Astrocyte (in vitro differentiated cells and primary cell): ENCODE results near the gene SHC3. TPM values are rescaled to one million over a fixed set of nuclear protein-coding genes. Genes with fewer than 3 reads are reported as not detected.

Source experiments
- DNase-seq: peaks from one replicate; pipeline ENCODE4 v3.0.0-alpha.2; 2010; ENCODE audit warnings: low read depth
- FAIRE-seq: peaks from 2 replicates; lab custom pipeline; 2011; peaks lifted over from hg19 to GRCh38; lab: Jason Lieb, UNC
- H2AFZ ChIP-seq: 2 replicates; pipeline ENCODE4 v1.6.0; 2012; ENCODE audit warnings: low read depth, low read length, inconsistent platforms
- H3K27ac ChIP-seq: 2 replicates; pipeline ENCODE4 v1.5.1; 2011; ENCODE audit warnings: low read depth, low read length, inconsistent platforms
- H3K27me3 ChIP-seq: 2 replicates; pipeline ENCODE4 v1.6.0; 2011; ENCODE audit warnings: low read length, inconsistent platforms; ENCODE audit not compliant: insufficient read depth
- H3K36me3 ChIP-seq: 2 replicates; pipeline ENCODE4 v1.5.1; 2011; ENCODE audit warnings: low read length, inconsistent platforms; ENCODE audit not compliant: insufficient read depth
- H3K4me1 ChIP-seq: 2 replicates; pipeline ENCODE4 v1.5.1; 2011; ENCODE audit warnings: low read length, inconsistent platforms; ENCODE audit not compliant: insufficient read depth
- H3K4me2 ChIP-seq: 2 replicates; pipeline ENCODE4 v1.6.0; 2012; ENCODE audit warnings: low read length, inconsistent platforms
- H3K4me3 ChIP-seq: 2 replicates; pipeline ENCODE4 v1.5.1; 2011; ENCODE audit warnings: low read depth, mild to moderate bottlenecking, low read length, inconsistent platforms; ENCODE audit not compliant: insufficient read depth
- H3K79me2 ChIP-seq: 2 replicates; pipeline ENCODE4 v1.6.0; 2012; ENCODE audit warnings: mild to moderate bottlenecking, low read length, inconsistent platforms; ENCODE audit not compliant: insufficient read depth
- H3K9ac ChIP-seq: 2 replicates; pipeline ENCODE4 v1.6.0; 2012; ENCODE audit warnings: mild to moderate bottlenecking, low read length, inconsistent platforms
- H3K9me3 ChIP-seq: 2 replicates; pipeline ENCODE4 v1.5.1; 2012; ENCODE audit warnings: low read depth, mild to moderate bottlenecking, low read length, inconsistent platforms; ENCODE audit not compliant: insufficient read depth
- H4K20me1 ChIP-seq: 2 replicates; pipeline ENCODE4 v1.6.0; 2012; ENCODE audit warnings: low read length, inconsistent platforms; ENCODE audit not compliant: insufficient read depth
- H3K27ac Mint-ChIP-seq: one replicate; pipeline ENCODE4 v1.8.0; 2021; ENCODE audit warnings: mild to moderate bottlenecking, mixed read lengths; ENCODE audit not compliant: unreplicated experiment
- H3K27me3 Mint-ChIP-seq: one replicate; pipeline ENCODE4 v1.8.0; 2021; ENCODE audit warnings: low read depth, mixed read lengths; ENCODE audit not compliant: unreplicated experiment
- H3K36me3 Mint-ChIP-seq: one replicate; pipeline ENCODE4 v1.8.0; 2021; ENCODE audit warnings: low read depth, mixed read lengths; ENCODE audit not compliant: unreplicated experiment
- H3K4me1 Mint-ChIP-seq: one replicate; pipeline ENCODE4 v1.8.0; 2021; ENCODE audit warnings: low read depth, mixed read lengths; ENCODE audit not compliant: unreplicated experiment
- H3K4me3 Mint-ChIP-seq: one replicate; pipeline ENCODE4 v1.8.0; 2021; ENCODE audit warnings: mild to moderate bottlenecking, moderate library complexity, mixed read lengths; ENCODE audit not compliant: unreplicated experiment
- H3K9me3 Mint-ChIP-seq: one replicate; pipeline ENCODE4 v1.8.0; 2021; ENCODE audit warnings: mild to moderate bottlenecking, mixed read lengths; ENCODE audit not compliant: unreplicated experiment
- EZH2 ChIP-seq: IDR thresholded peaks from 2 replicates; pipeline ENCODE4 v1.6.1; 2012; ENCODE audit warnings: mild to moderate bottlenecking, low read length, inconsistent platforms; ENCODE audit not compliant: insufficient read depth
- total RNA-seq: library from RNA; stranded (reverse); gene quantifications from 2 replicates; pipeline ENCODE4 v1.2.1, GENCODE V29; 2021
- TF ChIP-seq, protein P1 (sequence below): IDR thresholded peaks from 2 replicates; pipeline ENCODE4 v1.5.1; 2011; ENCODE audit warnings: low read depth, mild to moderate bottlenecking, inconsistent platforms, low read length, moderate library complexity; ENCODE audit not compliant: insufficient read depth

The SHC3 gene
- total RNA-seq, 1 donor from 2014 or later = 4.6 TPM

DNA sequence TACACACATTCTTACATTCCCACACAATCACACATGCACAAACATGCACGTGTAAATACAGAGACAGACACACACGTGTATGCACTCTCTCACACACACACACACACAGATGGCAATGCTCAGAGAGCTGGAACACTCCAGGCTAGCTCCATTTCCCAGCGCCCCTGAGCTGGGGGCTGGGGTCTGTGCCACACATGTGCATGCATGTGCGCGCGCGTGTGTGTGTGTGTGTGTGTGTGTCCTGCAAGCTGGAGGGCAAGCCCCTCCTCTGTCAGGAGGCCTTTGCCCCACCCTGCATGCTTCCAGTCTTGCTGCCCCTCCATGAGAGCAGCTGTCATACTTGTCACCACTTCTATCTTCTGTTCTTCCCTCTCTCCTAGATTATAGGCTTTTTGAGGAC, 204.0 kb downstream of the SHC3 start:
- no peak for DNase-seq
- H3K4me3 Mint-ChIP-seq = no peak overlapping the region

GRCh38 chr9:88973281-88974045, 205.2 kb downstream of the SHC3 start:
- no peaks in the 10 kb centered on the region for H3K9me3 Mint-ChIP-seq
- H3K4me2 ChIP-seq = no peak overlapping the region
- H3K4me3 ChIP-seq = no peak overlapping the region
- no peaks in the 10 kb centered on the region for H3K79me2 ChIP-seq
- no peak overlapping the region for H3K27ac ChIP-seq
- TF ChIP-seq EZH2 = no peak
- TF ChIP-seq, protein P1, sequence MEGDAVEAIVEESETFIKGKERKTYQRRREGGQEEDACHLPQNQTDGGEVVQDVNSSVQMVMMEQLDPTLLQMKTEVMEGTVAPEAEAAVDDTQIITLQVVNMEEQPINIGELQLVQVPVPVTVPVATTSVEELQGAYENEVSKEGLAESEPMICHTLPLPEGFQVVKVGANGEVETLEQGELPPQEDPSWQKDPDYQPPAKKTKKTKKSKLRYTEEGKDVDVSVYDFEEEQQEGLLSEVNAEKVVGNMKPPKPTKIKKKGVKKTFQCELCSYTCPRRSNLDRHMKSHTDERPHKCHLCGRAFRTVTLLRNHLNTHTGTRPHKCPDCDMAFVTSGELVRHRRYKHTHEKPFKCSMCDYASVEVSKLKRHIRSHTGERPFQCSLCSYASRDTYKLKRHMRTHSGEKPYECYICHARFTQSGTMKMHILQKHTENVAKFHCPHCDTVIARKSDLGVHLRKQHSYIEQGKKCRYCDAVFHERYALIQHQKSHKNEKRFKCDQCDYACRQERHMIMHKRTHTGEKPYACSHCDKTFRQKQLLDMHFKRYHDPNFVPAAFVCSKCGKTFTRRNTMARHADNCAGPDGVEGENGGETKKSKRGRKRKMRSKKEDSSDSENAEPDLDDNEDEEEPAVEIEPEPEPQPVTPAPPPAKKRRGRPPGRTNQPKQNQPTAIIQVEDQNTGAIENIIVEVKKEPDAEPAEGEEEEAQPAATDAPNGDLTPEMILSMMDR = no peak
- no peak overlapping the region for H3K27ac Mint-ChIP-seq
- H4K20me1 ChIP-seq = no peaks in the 10 kb centered on the region
- H3K27me3 Mint-ChIP-seq = peaks cover 26% of the 10 kb centered on the region
- FAIRE-seq (no peak), DNase-seq (no peak)
- H3K9me3 ChIP-seq = no peaks in the 10 kb centered on the region
- H3K36me3 ChIP-seq = no peaks in the 10 kb centered on the region
- no peak overlapping the region for H3K4me3 Mint-ChIP-seq
- no peaks in the 10 kb centered on the region for H3K36me3 Mint-ChIP-seq
- no peaks in the 10 kb centered on the region for H3K4me1 Mint-ChIP-seq
- H2AFZ ChIP-seq = no peak overlapping the region
- no peak overlapping the region for H3K9ac ChIP-seq
- peaks cover 8% of the 10 kb centered on the region for H3K4me1 ChIP-seq
- peaks cover 2% of the 10 kb centered on the region for H3K27me3 ChIP-seq

More for the DNA sequence above, 204.0 kb downstream of the SHC3 start:
- Mint-ChIP-seq H3K9me3 (no peaks in the 10 kb centered on the region), H3K4me1 (no peaks in the 10 kb centered on the region), H3K36me3 (no peaks in the 10 kb centered on the region), H3K27me3 (peaks cover 15% of the 10 kb centered on the region), H3K27ac (no peak overlapping the region)
- no peak overlapping the region for H3K4me3 ChIP-seq
- FAIRE-seq = no peak
- peaks cover 8% of the 10 kb centered on the region for H3K4me1 ChIP-seq
- no peaks in the 10 kb centered on the region for H3K36me3 ChIP-seq
- no peak overlapping the region for H3K9ac ChIP-seq
- H3K9me3 ChIP-seq = no peaks in the 10 kb centered on the region
- no peaks in the 10 kb centered on the region for H4K20me1 ChIP-seq
- H3K27ac ChIP-seq = no peak overlapping the region
- H3K4me2 ChIP-seq = no peak overlapping the region
- no peak for TF ChIP-seq EZH2
- TF ChIP-seq, protein P1 = no peak
- no peak overlapping the region for H2AFZ ChIP-seq
- H3K27me3 ChIP-seq = no peaks in the 10 kb centered on the region
- H3K79me2 ChIP-seq = no peaks in the 10 kb centered on the region

GRCh38 chr9:88972401-88972800, 206.2 kb downstream of the SHC3 start:
- no peaks in the 10 kb centered on the region for H3K36me3 Mint-ChIP-seq
- DNase-seq (no peak), FAIRE-seq (no peak)
- Histone ChIP-seq H3K27me3 (peaks cover 2% of the 10 kb centered on the region), H3K36me3 (no peaks in the 10 kb centered on the region), H4K20me1 (no peaks in the 10 kb centered on the region), H3K4me3 (no peak overlapping the region), H3K79me2 (no peaks in the 10 kb centered on the region), H3K27ac (no peak overlapping the region), H3K4me2 (no peak overlapping the region), H2AFZ (no peak overlapping the region), H3K4me1 (peaks cover 8% of the 10 kb centered on the region), H3K9me3 (no peaks in the 10 kb centered on the region), H3K9ac (no peak overlapping the region)
- no peak overlapping the region for H3K27ac Mint-ChIP-seq
- H3K4me1 Mint-ChIP-seq = no peaks in the 10 kb centered on the region
- TF ChIP-seq, protein P1 = no peak
- TF ChIP-seq EZH2 = no peak
- H3K4me3 Mint-ChIP-seq = no peak overlapping the region
- H3K27me3 Mint-ChIP-seq = peaks cover 30% of the 10 kb centered on the region
- no peaks in the 10 kb centered on the region for H3K9me3 Mint-ChIP-seq
